ENCODE data around the gene RAET1L. TPM values are rescaled to one million over a fixed set of nuclear protein-coding genes. Genes with fewer than 3 reads are reported as not detected.
"Not testable (repeated sequence)": the region's sequence is repeated elsewhere in the genome, so short reads cannot be mapped to it uniquely, and the experiment has no call there.

RAET1L gene
- total and polyA plus RNA-seq, 2 donors (not counting 1 experiment from before 2014, with no cell fraction given) = not detected

DNA sequence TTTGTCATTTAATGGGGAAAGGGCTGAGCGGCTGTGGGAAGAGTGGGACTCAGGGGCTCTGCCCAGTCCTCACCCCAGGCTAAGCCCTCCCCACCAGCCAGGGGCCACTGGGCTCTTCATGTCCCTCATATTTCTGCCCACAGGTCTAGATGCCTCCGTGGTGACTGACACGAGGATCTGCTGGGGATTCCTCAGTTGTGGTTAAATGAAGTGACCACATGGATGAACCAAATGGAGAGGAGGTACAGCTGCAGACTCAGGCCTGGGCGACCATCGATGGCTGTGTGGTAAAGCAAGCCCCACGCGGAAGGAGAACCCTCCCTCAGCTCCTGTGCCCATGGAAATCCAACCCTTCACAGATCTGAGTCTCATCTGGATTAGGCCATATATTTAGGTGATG is 29.4 kb downstream of the RAET1L start:
- H2AFZ ChIP-seq (ENCODE audit: low read length) = no peak overlapping the region
- H4K20me1 ChIP-seq (ENCODE audit: control insufficient read depth, extremely low read depth, insufficient read depth, low read length) = no peaks in the 10 kb centered on the region
- no peak overlapping the region for H3K27ac ChIP-seq (ENCODE audit: insufficient read depth, low read length)
- no peak overlapping the region for H3K9ac ChIP-seq (ENCODE audit: insufficient read depth, low read length)
- H3K9me3 ChIP-seq (ENCODE audit: control insufficient read depth, insufficient read depth, low read depth, low read length) = no peaks in the 10 kb centered on the region
- H3K4me3 ChIP-seq (replicated peaks in 1 of 4; ENCODE audit: control extremely low read depth in 1 of 4, insufficient read depth in 1 of 4, low read depth in 3 of 4, low read length in 4 of 4) = no peak overlapping the region
- no peaks in the 10 kb centered on the region for H3K79me2 ChIP-seq (ENCODE audit: control insufficient read depth, insufficient read depth, low read length)
- H3K4me1 ChIP-seq (ENCODE audit: control insufficient read depth, extremely low read depth, insufficient read depth, low read length) = no peaks in the 10 kb centered on the region
- no peak overlapping the region for H3K4me2 ChIP-seq (ENCODE audit: extremely low read depth, insufficient read depth, low read length)
- TF ChIP-seq, protein P1, sequence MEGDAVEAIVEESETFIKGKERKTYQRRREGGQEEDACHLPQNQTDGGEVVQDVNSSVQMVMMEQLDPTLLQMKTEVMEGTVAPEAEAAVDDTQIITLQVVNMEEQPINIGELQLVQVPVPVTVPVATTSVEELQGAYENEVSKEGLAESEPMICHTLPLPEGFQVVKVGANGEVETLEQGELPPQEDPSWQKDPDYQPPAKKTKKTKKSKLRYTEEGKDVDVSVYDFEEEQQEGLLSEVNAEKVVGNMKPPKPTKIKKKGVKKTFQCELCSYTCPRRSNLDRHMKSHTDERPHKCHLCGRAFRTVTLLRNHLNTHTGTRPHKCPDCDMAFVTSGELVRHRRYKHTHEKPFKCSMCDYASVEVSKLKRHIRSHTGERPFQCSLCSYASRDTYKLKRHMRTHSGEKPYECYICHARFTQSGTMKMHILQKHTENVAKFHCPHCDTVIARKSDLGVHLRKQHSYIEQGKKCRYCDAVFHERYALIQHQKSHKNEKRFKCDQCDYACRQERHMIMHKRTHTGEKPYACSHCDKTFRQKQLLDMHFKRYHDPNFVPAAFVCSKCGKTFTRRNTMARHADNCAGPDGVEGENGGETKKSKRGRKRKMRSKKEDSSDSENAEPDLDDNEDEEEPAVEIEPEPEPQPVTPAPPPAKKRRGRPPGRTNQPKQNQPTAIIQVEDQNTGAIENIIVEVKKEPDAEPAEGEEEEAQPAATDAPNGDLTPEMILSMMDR (conservative IDR thresholded peaks at IDR 0.05 in 1 of 2, IDR thresholded peaks at IDR 0.05 in 1 of 2; ENCODE audit: low read depth in 1 of 2, low read length in 2 of 2) = no peak
- no peak for TF ChIP-seq EZH2 (IDR thresholded peaks at IDR 0.05; ENCODE audit: low read length, missing control alignments)
- H3K27me3 ChIP-seq (ENCODE audit: control insufficient read depth, insufficient read depth, low read length) = peaks cover 29% of the 10 kb centered on the region
- no peaks in the 10 kb centered on the region for H3K36me3 ChIP-seq (ENCODE audit: control insufficient read depth, insufficient read depth, low read length)
- no peak for DNase-seq (ENCODE audit: low read depth in 2 of 2)

DNA sequence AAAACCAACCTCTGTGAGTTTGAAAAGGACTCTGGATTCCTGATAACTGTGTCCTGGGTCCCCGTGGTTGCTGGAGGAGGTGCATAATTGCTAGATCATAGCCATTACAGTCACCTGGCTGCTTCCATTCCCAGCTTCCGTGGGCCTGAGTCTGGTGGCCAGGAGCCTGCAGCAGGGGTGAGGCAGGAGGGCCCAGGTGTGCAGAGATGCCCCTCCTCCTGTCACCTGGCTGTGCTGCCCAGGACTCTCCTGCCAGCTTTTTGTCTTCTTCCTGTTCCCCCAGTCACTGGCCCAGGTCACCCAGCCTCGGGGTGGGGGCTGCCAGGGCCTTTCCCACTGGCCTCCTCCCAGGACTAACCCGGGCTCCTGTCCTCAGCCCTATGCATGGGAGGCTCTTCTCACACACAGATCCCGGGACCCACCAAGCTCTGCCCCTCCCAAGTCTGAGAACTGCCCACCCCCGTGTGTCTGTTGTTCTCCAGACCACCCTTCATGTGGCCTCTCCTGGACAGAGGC is 30.0 kb downstream of the RAET1L start:
- Histone ChIP-seq H4K20me1 (ENCODE audit: control insufficient read depth, extremely low read depth, insufficient read depth, low read length) (no peaks in the 10 kb centered on the region), H3K27ac (ENCODE audit: insufficient read depth, low read length) (no peak overlapping the region), H2AFZ (ENCODE audit: low read length) (no peak overlapping the region), H3K79me2 (ENCODE audit: control insufficient read depth, insufficient read depth, low read length) (no peaks in the 10 kb centered on the region), H3K9me3 (ENCODE audit: control insufficient read depth, insufficient read depth, low read depth, low read length) (no peaks in the 10 kb centered on the region), H3K27me3 (ENCODE audit: control insufficient read depth, insufficient read depth, low read length) (peaks cover 36% of the 10 kb centered on the region), H3K4me3 (replicated peaks in 1 of 4; ENCODE audit: control extremely low read depth in 1 of 4, insufficient read depth in 1 of 4, low read depth in 3 of 4, low read length in 4 of 4) (no peak overlapping the region), H3K9ac (ENCODE audit: insufficient read depth, low read length) (no peak overlapping the region), H3K4me2 (ENCODE audit: extremely low read depth, insufficient read depth, low read length) (no peak overlapping the region), H3K4me1 (ENCODE audit: control insufficient read depth, extremely low read depth, insufficient read depth, low read length) (no peaks in the 10 kb centered on the region), H3K36me3 (ENCODE audit: control insufficient read depth, insufficient read depth, low read length) (no peaks in the 10 kb centered on the region)
- no peak for TF ChIP-seq EZH2 (IDR thresholded peaks at IDR 0.05; ENCODE audit: low read length, missing control alignments)
- TF ChIP-seq, protein P1 (conservative IDR thresholded peaks at IDR 0.05 in 1 of 2, IDR thresholded peaks at IDR 0.05 in 1 of 2; ENCODE audit: low read depth in 1 of 2, low read length in 2 of 2) = no peak
- no peak for DNase-seq (ENCODE audit: low read depth in 2 of 2)

DNA sequence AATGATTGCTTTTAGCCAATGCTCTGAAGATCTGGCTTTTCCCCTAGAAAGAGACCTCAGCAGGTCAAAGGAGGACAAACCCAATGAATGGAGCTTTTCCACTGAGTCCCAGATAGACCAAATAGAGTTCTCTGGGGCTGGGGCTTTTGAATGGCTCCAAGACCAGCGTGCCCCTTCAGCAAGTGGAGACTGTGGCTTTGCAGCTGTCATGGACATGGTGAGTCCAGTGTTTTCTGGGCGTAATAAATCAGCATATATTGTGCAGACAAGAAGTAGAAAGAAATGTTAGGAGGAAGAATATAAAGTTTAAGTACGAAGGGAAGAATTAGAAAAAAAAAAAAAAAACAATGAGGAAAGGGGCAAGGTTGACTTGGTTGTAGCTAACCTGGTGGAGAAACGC is 33.5 kb downstream of the RAET1L start:
- DNase-seq (ENCODE audit: low read depth in 2 of 2) = no peak
- H3K27me3 ChIP-seq (ENCODE audit: control insufficient read depth, insufficient read depth, low read length) = peaks cover 59% of the 10 kb centered on the region
- H2AFZ ChIP-seq (ENCODE audit: low read length) = no peak overlapping the region
- no peaks in the 10 kb centered on the region for H3K79me2 ChIP-seq (ENCODE audit: control insufficient read depth, insufficient read depth, low read length)
- no peaks in the 10 kb centered on the region for H3K9me3 ChIP-seq (ENCODE audit: control insufficient read depth, insufficient read depth, low read depth, low read length)
- no peak overlapping the region for H3K27ac ChIP-seq (ENCODE audit: insufficient read depth, low read length)
- no peaks in the 10 kb centered on the region for H3K4me1 ChIP-seq (ENCODE audit: control insufficient read depth, extremely low read depth, insufficient read depth, low read length)
- H3K36me3 ChIP-seq (ENCODE audit: control insufficient read depth, insufficient read depth, low read length) = no peaks in the 10 kb centered on the region
- H3K4me3 ChIP-seq (replicated peaks in 1 of 4; ENCODE audit: control extremely low read depth in 1 of 4, insufficient read depth in 1 of 4, low read depth in 3 of 4, low read length in 4 of 4) = no peak overlapping the region
- H3K4me2 ChIP-seq (ENCODE audit: extremely low read depth, insufficient read depth, low read length) = no peak overlapping the region
- no peak overlapping the region for H3K9ac ChIP-seq (ENCODE audit: insufficient read depth, low read length)
- TF ChIP-seq EZH2 (IDR thresholded peaks at IDR 0.05; ENCODE audit: low read length, missing control alignments) = no peak
- TF ChIP-seq, protein P1 (conservative IDR thresholded peaks at IDR 0.05 in 1 of 2, IDR thresholded peaks at IDR 0.05 in 1 of 2; ENCODE audit: low read depth in 1 of 2, low read length in 2 of 2) = no peak
- no peaks in the 10 kb centered on the region for H4K20me1 ChIP-seq (ENCODE audit: control insufficient read depth, extremely low read depth, insufficient read depth, low read length)

DNA sequence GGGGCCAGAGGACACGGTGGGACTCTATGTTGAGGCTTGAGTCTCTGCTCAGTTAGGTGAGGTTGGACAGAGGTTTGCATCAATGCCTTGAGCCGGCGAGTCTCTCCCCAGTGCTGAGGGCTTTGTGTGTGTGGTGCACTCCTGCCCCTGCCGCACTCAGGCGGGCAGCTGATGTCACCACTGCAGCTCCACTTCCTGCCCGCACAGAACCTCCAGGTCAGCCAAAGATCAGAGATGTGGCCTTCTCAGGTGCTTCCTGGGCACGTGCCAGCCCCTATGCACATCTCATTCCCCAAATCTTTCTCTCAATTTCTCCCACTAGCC is 33.9 kb downstream of the RAET1L start:
- not testable (repeated sequence) for H3K9me3 ChIP-seq (ENCODE audit: control insufficient read depth, insufficient read depth, low read depth, low read length); H3K36me3 ChIP-seq (ENCODE audit: control insufficient read depth, insufficient read depth, low read length); H3K79me2 ChIP-seq (ENCODE audit: control insufficient read depth, insufficient read depth, low read length); H3K4me3 ChIP-seq (replicated peaks in 1 of 4; ENCODE audit: control extremely low read depth in 1 of 4, insufficient read depth in 1 of 4, low read depth in 3 of 4, low read length in 4 of 4); DNase-seq (ENCODE audit: low read depth in 2 of 2); H3K4me2 ChIP-seq (ENCODE audit: extremely low read depth, insufficient read depth, low read length); H3K4me1 ChIP-seq (ENCODE audit: control insufficient read depth, extremely low read depth, insufficient read depth, low read length); H2AFZ ChIP-seq (ENCODE audit: low read length); H4K20me1 ChIP-seq (ENCODE audit: control insufficient read depth, extremely low read depth, insufficient read depth, low read length); H3K9ac ChIP-seq (ENCODE audit: insufficient read depth, low read length); H3K27ac ChIP-seq (ENCODE audit: insufficient read depth, low read length)
- H3K27me3 ChIP-seq (ENCODE audit: control insufficient read depth, insufficient read depth, low read length) = peaks cover 59% of the 10 kb centered on the region

Data from fibroblast of lung (primary cell).